Neural cell (in vitro differentiated cells): ENCODE results near the gene ADRA2A. TPM values are rescaled to one million over a fixed set of nuclear protein-coding genes. Genes with fewer than 3 reads are reported as not detected.

ENCODE experiments used
- H2AFZ ChIP-seq: fragments of 200-600, 300-800 bp; sonication (generic), shearing (Covaris generic); 2 replicates; pipeline ENCODE4 v1.6.0; 2014; ENCODE audit warnings: low read depth, mild to moderate bottlenecking, antibody characterized with exemption, low read length, moderate library complexity
- H3F3A ChIP-seq: fragments of 200-600 bp; shearing (Covaris generic); 2 replicates; pipeline ENCODE4 v1.6.1; 2016; ENCODE audit warnings: mild to moderate bottlenecking, moderate library complexity, mixed read lengths, antibody characterized with exemption, low read length; ENCODE audit not compliant: insufficient read depth, poor library complexity, severe bottlenecking
- H3K27ac ChIP-seq: fragments of 200-600, 300-800 bp; sonication (generic), shearing (Covaris generic); 2 replicates; pipeline ENCODE4 v1.5.1; 2014; ENCODE audit warnings: mild to moderate bottlenecking, low read length, moderate library complexity
- H3K27me3 ChIP-seq: fragments of 300-800, 200-600 bp; sonication (generic), shearing (Covaris generic); 2 replicates; pipeline ENCODE4 v1.6.0; 2014; ENCODE audit warnings: mild to moderate bottlenecking, low read depth, low read length, moderate library complexity; ENCODE audit not compliant: insufficient read depth
- H3K36me3 ChIP-seq: fragments of 300-800, 200-600 bp; sonication (generic), shearing (Covaris generic); 2 replicates; pipeline ENCODE4 v1.5.1; 2014; ENCODE audit warnings: mild to moderate bottlenecking, antibody characterized with exemption, low read length, moderate library complexity; ENCODE audit not compliant: insufficient read depth
- H3K4me2 ChIP-seq: fragments of 300-800, 200-600 bp; sonication (generic), shearing (Covaris generic); 2 replicates; pipeline ENCODE4 v1.6.0; 2014; ENCODE audit warnings: mild to moderate bottlenecking, low read length
- H3K4me3 ChIP-seq: fragments of 300-800, 200-600 bp; sonication (generic), shearing (Covaris generic); 2 replicates; pipeline ENCODE4 v1.5.1; 2014; ENCODE audit warnings: mild to moderate bottlenecking, low read length, moderate library complexity
- H3K79me2 ChIP-seq: fragments of 200-600 bp; shearing (Covaris generic); replicated peaks from 2 replicates; pipeline ENCODE4 v1.6.0; 2014; ENCODE audit warnings: mild to moderate bottlenecking, low read length, moderate library complexity; ENCODE audit not compliant: insufficient read depth
- H3K9ac ChIP-seq: fragments of 300-800, 200-600 bp; sonication (generic), shearing (Covaris generic); 2 replicates; pipeline ENCODE4 v1.6.1; 2016; ENCODE audit warnings: mild to moderate bottlenecking, low read length, mixed read lengths
- H3K9me2 ChIP-seq: fragments of 200-600 bp; shearing (Covaris generic); 2 replicates; pipeline ENCODE4 v1.6.1; 2016; ENCODE audit warnings: mild to moderate bottlenecking, low read length, mixed read lengths; ENCODE audit not compliant: insufficient read depth
- H3K9me3 ChIP-seq: fragments of 200-600, 300-800 bp; sonication (generic), shearing (Covaris generic); 2 replicates; pipeline ENCODE4 v1.6.1; 2016; ENCODE audit warnings: mild to moderate bottlenecking, mixed run types, low read length, moderate library complexity, mixed read lengths
- H4K20me1 ChIP-seq: fragments of 200-600 bp; shearing (Covaris generic); 2 replicates; pipeline ENCODE4 v1.6.1; 2016; ENCODE audit warnings: mild to moderate bottlenecking, mixed run types; ENCODE audit not compliant: insufficient read depth
- EP300 ChIP-seq: fragments of 450-650 bp; conservative IDR thresholded peaks from 2 replicates; pipeline ENCODE4 v1.6.1; 2014; ENCODE audit warnings: antibody characterized with exemption, mild to moderate bottlenecking, moderate library complexity; ENCODE audit not compliant: poor library complexity, severe bottlenecking
- EZH2 ChIP-seq: fragments of 200-600, 300-800 bp; shearing (Covaris generic), sonication (generic); IDR thresholded peaks from 2 replicates; pipeline ENCODE4 v1.6.1; 2014; ENCODE audit warnings: antibody characterized with exemption, low read length, borderline replicate concordance, mild to moderate bottlenecking; ENCODE audit not compliant: insufficient read depth, poor library complexity, severe bottlenecking
- MXI1 ChIP-seq: fragments of 450-650 bp; conservative IDR thresholded peaks from 2 replicates; pipeline ENCODE4 v1.6.1; 2014; ENCODE audit warnings: antibody characterized with exemption, mild to moderate bottlenecking; ENCODE audit not compliant: poor library complexity, severe bottlenecking
- POLR2AphosphoS5 ChIP-seq: IDR thresholded peaks from 2 replicates; pipeline ENCODE4 v1.6.1; 2012
- RAD21 ChIP-seq: fragments of 450-650 bp; conservative IDR thresholded peaks from 2 replicates; pipeline ENCODE4 v1.6.1; 2014; ENCODE audit warnings: antibody characterized with exemption, mild to moderate bottlenecking, moderate library complexity
- SMC3 ChIP-seq: fragments of 450-650 bp; conservative IDR thresholded peaks from 2 replicates; pipeline ENCODE4 v1.6.1; 2014; ENCODE audit warnings: antibody characterized with exemption, mild to moderate bottlenecking, moderate library complexity; ENCODE audit not compliant: poor library complexity
- TAF1 ChIP-seq: IDR thresholded peaks from 2 replicates; pipeline ENCODE4 v1.6.1; 2012; ENCODE audit warnings: low read depth
- polyA plus RNA-seq: library from polyadenylated mRNA; depleted of rRNA; stranded (reverse); fragments of >200 nt; gene quantifications from 2 replicates; pipeline ENCODE4 v1.2.3, GENCODE V29; 2014
- TF ChIP-seq, protein P1 (sequence below): fragments of 450-650 bp; IDR thresholded peaks from 2 replicates; pipeline ENCODE4 v1.5.1; 2014; ENCODE audit warnings: antibody characterized with exemption, mild to moderate bottlenecking, moderate library complexity; ENCODE audit not compliant: poor library complexity, severe bottlenecking
- TF ChIP-seq, protein P2 (sequence below): IDR thresholded peaks from 2 replicates; pipeline ENCODE4 v1.6.1; 2012; ENCODE audit warnings: borderline replicate concordance

Gene ADRA2A
- polyA plus RNA-seq, 1 donor from 2014 or later: 2.5 TPM

DNA sequence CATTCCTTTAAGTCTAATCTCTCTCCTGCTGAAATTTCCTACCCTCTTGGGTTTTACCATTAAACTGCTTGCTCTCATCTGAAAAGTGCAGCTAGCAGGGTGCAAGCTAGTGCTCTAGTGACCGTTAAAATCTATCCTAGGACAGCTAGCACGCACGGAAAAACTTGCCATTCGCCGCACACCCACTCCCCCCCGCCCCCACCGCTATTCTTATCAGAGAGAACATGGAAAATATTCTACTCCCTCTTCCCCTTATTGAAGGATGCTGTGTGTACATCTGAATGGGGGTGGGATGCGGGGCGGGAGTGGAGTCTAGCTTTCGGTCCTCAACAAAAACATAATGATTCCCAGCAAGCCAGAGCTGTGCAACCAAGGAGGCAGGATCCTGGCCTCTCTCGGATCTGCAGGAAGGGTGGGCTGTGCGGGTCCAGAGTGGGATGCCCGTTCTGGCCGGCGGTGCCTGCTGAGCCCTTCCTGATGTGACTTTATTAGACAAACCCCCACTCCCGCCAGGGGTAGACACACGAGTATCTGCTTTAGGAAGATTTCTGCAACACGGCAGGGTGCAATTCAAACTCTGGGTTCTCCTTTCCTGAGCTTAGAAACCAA, 1.1 kb upstream of the ADRA2A start:
- H3K9ac ChIP-seq: no peak overlapping the region
- H3K4me2 ChIP-seq: no peak overlapping the region
- no peaks in the 10 kb centered on the region for H4K20me1 ChIP-seq
- H3K36me3 ChIP-seq: no peaks in the 10 kb centered on the region
- H3F3A ChIP-seq: no peaks in the 10 kb centered on the region
- H3K4me3 ChIP-seq: peak overlapping the region; percentile 88
- no peak overlapping the region for H2AFZ ChIP-seq
- no peaks in the 10 kb centered on the region for H3K9me2 ChIP-seq
- peaks cover 6% of the 10 kb centered on the region for H3K9me3 ChIP-seq
- H3K27ac ChIP-seq: no peak overlapping the region
- TF ChIP-seq EZH2 (no peak), EP300 (no peak), RAD21 (no peak), POLR2AphosphoS5 (no peak), SMC3 (no peak), TAF1 (no peak), MXI1 (no peak)
- TF ChIP-seq, protein P1, sequence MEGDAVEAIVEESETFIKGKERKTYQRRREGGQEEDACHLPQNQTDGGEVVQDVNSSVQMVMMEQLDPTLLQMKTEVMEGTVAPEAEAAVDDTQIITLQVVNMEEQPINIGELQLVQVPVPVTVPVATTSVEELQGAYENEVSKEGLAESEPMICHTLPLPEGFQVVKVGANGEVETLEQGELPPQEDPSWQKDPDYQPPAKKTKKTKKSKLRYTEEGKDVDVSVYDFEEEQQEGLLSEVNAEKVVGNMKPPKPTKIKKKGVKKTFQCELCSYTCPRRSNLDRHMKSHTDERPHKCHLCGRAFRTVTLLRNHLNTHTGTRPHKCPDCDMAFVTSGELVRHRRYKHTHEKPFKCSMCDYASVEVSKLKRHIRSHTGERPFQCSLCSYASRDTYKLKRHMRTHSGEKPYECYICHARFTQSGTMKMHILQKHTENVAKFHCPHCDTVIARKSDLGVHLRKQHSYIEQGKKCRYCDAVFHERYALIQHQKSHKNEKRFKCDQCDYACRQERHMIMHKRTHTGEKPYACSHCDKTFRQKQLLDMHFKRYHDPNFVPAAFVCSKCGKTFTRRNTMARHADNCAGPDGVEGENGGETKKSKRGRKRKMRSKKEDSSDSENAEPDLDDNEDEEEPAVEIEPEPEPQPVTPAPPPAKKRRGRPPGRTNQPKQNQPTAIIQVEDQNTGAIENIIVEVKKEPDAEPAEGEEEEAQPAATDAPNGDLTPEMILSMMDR: no peak
- TF ChIP-seq, protein P2, sequence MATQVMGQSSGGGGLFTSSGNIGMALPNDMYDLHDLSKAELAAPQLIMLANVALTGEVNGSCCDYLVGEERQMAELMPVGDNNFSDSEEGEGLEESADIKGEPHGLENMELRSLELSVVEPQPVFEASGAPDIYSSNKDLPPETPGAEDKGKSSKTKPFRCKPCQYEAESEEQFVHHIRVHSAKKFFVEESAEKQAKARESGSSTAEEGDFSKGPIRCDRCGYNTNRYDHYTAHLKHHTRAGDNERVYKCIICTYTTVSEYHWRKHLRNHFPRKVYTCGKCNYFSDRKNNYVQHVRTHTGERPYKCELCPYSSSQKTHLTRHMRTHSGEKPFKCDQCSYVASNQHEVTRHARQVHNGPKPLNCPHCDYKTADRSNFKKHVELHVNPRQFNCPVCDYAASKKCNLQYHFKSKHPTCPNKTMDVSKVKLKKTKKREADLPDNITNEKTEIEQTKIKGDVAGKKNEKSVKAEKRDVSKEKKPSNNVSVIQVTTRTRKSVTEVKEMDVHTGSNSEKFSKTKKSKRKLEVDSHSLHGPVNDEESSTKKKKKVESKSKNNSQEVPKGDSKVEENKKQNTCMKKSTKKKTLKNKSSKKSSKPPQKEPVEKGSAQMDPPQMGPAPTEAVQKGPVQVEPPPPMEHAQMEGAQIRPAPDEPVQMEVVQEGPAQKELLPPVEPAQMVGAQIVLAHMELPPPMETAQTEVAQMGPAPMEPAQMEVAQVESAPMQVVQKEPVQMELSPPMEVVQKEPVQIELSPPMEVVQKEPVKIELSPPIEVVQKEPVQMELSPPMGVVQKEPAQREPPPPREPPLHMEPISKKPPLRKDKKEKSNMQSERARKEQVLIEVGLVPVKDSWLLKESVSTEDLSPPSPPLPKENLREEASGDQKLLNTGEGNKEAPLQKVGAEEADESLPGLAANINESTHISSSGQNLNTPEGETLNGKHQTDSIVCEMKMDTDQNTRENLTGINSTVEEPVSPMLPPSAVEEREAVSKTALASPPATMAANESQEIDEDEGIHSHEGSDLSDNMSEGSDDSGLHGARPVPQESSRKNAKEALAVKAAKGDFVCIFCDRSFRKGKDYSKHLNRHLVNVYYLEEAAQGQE: no peak
- peaks cover 39% of the 10 kb centered on the region for H3K27me3 ChIP-seq
- no peaks in the 10 kb centered on the region for H3K79me2 ChIP-seq

DNA sequence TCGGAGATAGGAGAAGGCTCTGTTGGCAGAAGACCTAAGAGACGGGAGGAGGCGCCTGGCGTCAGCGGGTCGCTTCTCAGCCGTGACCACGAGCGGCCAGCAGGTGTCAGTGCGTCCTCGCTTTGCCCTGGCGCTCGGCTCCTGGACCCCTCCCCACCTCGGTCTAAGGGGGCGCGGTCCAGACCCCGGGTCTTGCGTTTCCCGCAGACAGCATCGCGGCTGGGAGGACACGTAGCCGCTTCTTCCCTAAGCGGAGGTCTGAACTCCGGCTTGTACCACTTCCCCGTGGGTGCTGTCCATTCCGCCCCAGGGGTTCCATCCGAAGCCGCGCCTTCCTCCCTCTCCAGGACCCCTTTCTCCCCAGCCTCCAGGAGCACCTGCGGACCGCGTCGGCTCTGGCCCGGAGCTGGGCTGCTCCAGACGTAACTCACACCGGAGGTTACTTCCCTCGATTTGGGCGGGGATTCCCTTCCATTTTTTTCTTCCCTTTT, 593 bp upstream of the ADRA2A start:
- Histone ChIP-seq H2AFZ (peak overlapping the region; percentile 37), H3F3A (no peaks in the 10 kb centered on the region), H3K36me3 (no peaks in the 10 kb centered on the region), H4K20me1 (no peaks in the 10 kb centered on the region), H3K27me3 (peaks cover 39% of the 10 kb centered on the region), H3K9me3 (peaks cover 6% of the 10 kb centered on the region), H3K27ac (peak overlapping the region; percentile 50), H3K4me2 (peak overlapping the region; percentile 79), H3K9ac (peak overlapping the region; percentile 68), H3K9me2 (no peaks in the 10 kb centered on the region), H3K79me2 (no peaks in the 10 kb centered on the region), H3K4me3 (peak overlapping the region; percentile 88)
- TF ChIP-seq, protein P2: no peak
- TF ChIP-seq RAD21 (peak; percentile 99), SMC3 (peak; percentile 99), MXI1 (no peak), TAF1 (no peak), POLR2AphosphoS5 (no peak)
- TF ChIP-seq, protein P1: peak; percentile 99
